GM21717 (cell line): ENCODE data around the gene ZNF581.

ENCODE experiments used
- ATAC-seq: cut with Tn5 transposase; IDR thresholded peaks from one replicate; pipeline ENCODE4 v1.9.1; 2021; ENCODE audit warnings: mild to moderate bottlenecking, moderate library complexity; ENCODE audit not compliant: unreplicated experiment

Gene ZNF581

DNA sequence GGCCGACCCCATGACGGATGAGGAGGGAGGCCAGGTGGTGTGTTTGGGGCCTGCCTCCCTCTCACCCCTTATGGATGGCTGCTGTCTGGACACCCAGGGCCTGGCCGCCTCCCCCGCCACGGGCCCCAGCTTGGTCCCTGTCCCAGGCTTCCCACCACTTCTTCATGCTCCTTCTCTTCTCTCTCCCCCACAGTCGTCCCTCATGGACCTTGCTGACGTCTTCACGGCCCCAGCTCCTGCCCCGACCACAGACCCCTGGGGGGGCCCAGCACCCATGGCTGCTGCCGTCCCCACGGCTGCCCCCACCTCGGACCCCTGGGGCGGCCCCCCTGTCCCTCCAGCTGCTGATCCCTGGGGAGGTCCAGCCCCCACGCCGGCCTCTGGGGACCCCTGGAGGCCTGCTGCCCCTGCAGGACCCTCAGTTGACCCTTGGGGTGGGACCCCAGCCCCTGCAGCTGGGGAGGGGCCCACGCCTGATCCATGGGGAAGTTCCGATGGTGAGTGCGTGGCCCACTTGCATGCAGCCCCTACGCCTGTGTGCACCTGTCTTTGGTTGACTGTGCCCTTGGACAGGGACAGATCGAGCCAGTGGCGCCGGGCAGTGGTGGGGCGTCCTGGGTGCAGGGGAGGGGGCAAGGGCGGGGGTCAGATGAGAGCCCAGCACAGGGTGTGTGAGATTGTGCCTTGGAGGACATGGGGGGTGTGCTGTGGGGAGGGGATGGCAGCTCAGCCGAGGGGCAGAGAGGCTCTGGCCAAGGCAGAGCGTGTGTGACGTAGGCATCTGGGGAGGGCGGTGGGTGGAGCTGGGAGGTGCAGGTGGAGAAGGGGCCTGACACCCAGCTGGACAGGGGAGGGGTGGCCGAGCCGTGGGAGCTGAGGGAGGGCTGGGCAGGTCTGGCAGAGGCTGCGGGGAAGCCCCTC, 48.4 kb downstream of the ZNF581 start:
- no peak for ATAC-seq

- no peak for ATAC-seq
Observed at GRCh38 chr19:55692681-55693081, 49.2 kb downstream of the ZNF581 start.

DNA sequence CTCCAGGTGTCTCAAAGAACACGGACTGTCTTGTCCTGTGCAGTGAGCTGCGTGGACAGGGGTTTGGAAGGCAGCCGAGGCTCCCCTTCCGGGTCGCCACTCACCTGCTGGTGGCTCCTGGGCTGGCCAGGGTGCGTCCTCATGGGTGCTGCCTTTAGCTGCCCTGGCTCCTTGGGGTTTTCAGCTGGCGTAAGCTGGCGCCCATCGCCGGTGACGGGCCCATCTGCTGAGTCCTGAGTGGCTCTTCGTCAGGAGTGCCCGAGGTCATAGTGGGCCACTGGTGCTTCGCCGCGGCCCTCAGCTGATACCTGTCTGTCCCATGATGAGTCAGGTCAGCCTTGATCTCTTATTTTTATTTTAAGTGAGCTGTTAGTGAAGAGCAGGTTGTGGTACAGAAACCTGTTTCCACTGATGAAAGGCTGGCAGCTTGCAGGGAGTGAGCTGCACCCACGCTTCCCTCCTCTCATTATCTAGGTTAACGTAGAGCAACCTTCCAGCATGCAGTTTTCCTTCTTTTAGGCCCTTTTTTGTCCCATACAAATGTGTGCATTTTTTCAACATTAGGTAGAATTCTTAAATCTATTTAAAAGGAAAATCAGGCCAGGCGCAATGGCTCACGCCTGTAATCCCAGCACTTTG, 50.0 kb downstream of the ZNF581 start:
- ATAC-seq = no peak

DNA sequence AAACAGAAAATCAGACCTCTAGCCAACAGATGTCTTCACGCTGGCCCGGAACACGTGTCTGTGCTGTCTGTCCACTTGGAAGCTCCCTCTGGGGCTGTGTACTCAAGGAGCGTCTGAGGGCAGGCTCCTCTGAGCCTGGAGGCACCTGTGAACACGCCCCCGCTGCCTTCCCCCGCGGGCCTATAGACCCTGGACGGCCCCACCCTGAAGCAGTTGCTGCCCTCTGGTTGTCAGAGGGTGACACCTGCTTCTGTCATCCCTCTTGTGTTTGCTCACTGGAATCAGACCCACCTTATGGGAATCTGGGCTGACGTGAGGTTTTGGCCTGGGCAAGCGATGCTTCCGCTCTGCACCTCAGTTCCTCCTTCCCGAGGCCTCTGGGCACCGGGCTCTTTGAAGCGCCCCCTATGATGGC, 50.8 kb downstream of the ZNF581 start:
- no peak for ATAC-seq

- no peak for ATAC-seq
Observed at GRCh38 chr19:55694656-55695491, 51.4 kb downstream of the ZNF581 start.
